ENCODE measurements around the gene FOXP1. TPM values are rescaled to one million over a fixed set of nuclear protein-coding genes. Genes with fewer than 3 reads are reported as not detected.

The FOXP1 gene
- total and polyA plus RNA-seq, 5 experiments from 2014 or later, result 280 to 443 (median 382) TPM

- H3K36me3 Mint-ChIP-seq, result peaks cover 0 to 14% (median 9%) of the 10 kb centered on the region in 3 donors
- DNase-seq (peak in 4 of 10 donors; percentile 35 to 44 (median 37)), ATAC-seq (peak; percentile 21 to 45)
- H3K4me1 Mint-ChIP-seq, result peaks cover 34 to 93% (median 78%) of the 10 kb centered on the region in 4 donors
- H3K27me3 Mint-ChIP-seq, result no peaks in the 10 kb centered on the region
- H3K4me3 Mint-ChIP-seq, result peak overlapping the region; percentile 89 to 99 (median 96)
- no peaks in the 10 kb centered on the region for H3K9me3 Mint-ChIP-seq
- POLR2A ChIA-PET, result interaction anchor here (0.6 to 2.7 kb wide), 8 partner anchors 14 to 243 kb away, joined by 3 to 9 read pairs (median 3); no protein-coding TSS in a partner anchor
- peak overlapping the region; percentile 96 to 99 (median 98) for H3K27ac Mint-ChIP-seq
Observed at GRCh38 chr3:71305231-71306206, 278.0 kb downstream of the FOXP1 start.

DNA sequence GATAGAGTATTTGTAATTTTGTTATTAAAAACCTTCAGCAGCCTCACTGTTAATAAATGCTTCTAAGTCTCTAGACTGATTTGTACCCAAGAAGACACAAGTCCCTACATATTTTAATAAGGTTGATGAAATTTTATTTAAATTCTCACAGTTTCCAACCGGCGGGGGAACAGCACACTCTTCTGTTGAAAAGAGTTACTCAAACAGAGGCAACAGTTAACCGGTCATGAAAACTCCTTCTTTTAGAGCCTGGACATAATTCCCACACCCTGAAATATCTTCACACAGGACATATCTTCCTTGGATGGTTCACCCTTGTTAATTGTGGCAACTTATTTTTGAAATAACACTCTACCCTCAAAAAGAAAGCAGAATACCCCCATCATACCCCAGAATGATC is 278.8 kb downstream of the FOXP1 start:
- H3K4me3 Mint-ChIP-seq, result peak overlapping the region; percentile 89 to 99 (median 96)
- POLR2A ChIA-PET, result interaction anchor here (0.7 to 2.7 kb wide), 6 partner anchors 16 to 202 kb away, joined by 3 to 9 read pairs (median 3); no protein-coding TSS in a partner anchor
- H3K4me1 Mint-ChIP-seq, result peaks cover 33 to 93% (median 78%) of the 10 kb centered on the region in 4 donors
- no peaks in the 10 kb centered on the region for H3K9me3 Mint-ChIP-seq
- ATAC-seq (peak; percentile 5 to 36), DNase-seq (peak in 5 of 10 donors; percentile 35 to 63 (median 54))
- peak overlapping the region; percentile 96 to 99 (median 98) for H3K27ac Mint-ChIP-seq
- H3K27me3 Mint-ChIP-seq, result no peaks in the 10 kb centered on the region
- H3K36me3 Mint-ChIP-seq, result peaks cover 4 to 14% (median 6%) of the 10 kb centered on the region in 3 donors

GRCh38 chr3:71304247-71304646 is 279.3 kb downstream of the FOXP1 start:
- Mint-ChIP-seq H3K36me3 (peaks cover 7 to 14% (median 9%) of the 10 kb centered on the region in 3 donors), H3K9me3 (no peaks in the 10 kb centered on the region), H3K27me3 (no peaks in the 10 kb centered on the region), H3K4me3 (peak overlapping the region; percentile 89 to 99 (median 96)), H3K27ac (peak overlapping the region; percentile 96 to 99 (median 98)), H3K4me1 (peaks cover 33 to 93% (median 77%) of the 10 kb centered on the region in 4 donors)
- no peak for ATAC-seq
- POLR2A ChIA-PET, result interaction anchor here (0.7 to 2.7 kb wide), 5 partner anchors 64 to 187 kb away, joined by 3 to 9 read pairs (median 3); no protein-coding TSS in a partner anchor
- no peak for DNase-seq

DNA sequence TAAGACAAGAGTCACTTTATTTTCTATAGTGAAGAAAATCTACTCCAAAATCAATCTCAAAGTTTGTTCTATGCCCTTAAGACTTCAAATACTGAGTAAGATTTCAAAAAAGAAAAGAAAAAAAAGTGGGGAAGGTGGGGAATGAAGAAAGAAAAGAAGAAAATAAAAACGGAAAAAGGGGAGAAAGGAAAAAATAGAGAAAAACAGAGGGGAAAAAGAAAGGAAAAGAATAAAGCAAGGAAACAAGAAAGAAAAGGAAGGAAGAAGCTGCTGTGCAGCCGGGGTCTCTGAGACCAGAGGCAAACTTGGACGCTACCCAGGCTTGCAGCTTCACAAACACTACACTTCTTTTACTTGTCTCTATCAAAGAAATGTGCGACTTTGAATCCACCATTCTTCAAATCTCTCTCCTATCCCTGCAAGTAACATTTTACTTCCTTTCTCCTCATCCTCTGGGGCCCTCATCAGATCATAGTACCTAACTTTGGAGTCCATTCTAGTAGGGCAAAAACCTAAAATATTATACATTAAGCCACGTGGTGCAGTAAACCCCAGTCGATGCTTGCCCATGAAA is 279.8 kb downstream of the FOXP1 start:
- H3K4me1 Mint-ChIP-seq, result peaks cover 33 to 93% (median 77%) of the 10 kb centered on the region in 4 donors
- H3K9me3 Mint-ChIP-seq, result no peaks in the 10 kb centered on the region
- H3K27ac Mint-ChIP-seq, result peak overlapping the region; percentile 96 to 99 (median 98)
- POLR2A ChIA-PET, result interaction anchor here (0.8 to 2.7 kb wide), 4 partner anchors 64 to 188 kb away, joined by 3 to 9 read pairs (median 4); no protein-coding TSS in a partner anchor
- no peaks in the 10 kb centered on the region for H3K27me3 Mint-ChIP-seq
- no peak for ATAC-seq
- H3K36me3 Mint-ChIP-seq, result peaks cover 12 to 14% (median 12%) of the 10 kb centered on the region in 3 donors
- DNase-seq, result peak in 2 of 10 donors; percentile 31 to 35
- peak overlapping the region; percentile 89 to 99 (median 96) for H3K4me3 Mint-ChIP-seq

GRCh38 chr3:71302604-71303003 is 280.9 kb downstream of the FOXP1 start:
- Mint-ChIP-seq H3K27ac (peak overlapping the region; percentile 96 to 99 (median 98)), H3K36me3 (peaks cover 14 to 23% (median 19%) of the 10 kb centered on the region in 3 donors), H3K4me3 (peak overlapping the region; percentile 89 to 99 (median 96)), H3K4me1 (peaks cover 27 to 93% (median 76%) of the 10 kb centered on the region in 4 donors), H3K27me3 (no peaks in the 10 kb centered on the region), H3K9me3 (no peaks in the 10 kb centered on the region)
- ATAC-seq (no peak), DNase-seq (no peak)
- POLR2A ChIA-PET, result interaction anchor here (0.8 to 2.1 kb wide), 3 partner anchors 141 to 238 kb away, joined by 4 to 7 read pairs (median 4); no protein-coding TSS in a partner anchor

DNA sequence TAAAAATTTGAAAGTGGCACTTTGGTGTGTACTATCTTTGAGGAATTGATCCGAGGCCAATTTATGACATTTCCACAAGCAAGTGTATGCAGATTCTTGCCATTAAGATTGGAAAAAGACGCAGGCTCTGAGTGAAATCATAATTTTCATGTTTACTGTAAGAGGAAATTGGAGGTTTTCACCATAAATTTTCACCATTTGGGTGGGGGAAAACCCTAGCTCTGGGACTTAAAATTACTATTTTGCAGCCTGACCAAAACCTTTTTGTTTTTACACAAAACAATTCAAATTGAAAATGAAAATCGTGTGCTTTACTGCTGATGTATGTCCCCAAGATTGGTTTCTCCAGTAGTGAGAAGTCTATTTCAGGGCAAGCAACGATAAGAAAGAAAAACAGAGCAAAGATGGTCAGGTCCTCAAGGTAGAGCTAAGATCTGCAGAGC is 282.6 kb downstream of the FOXP1 start:
- Mint-ChIP-seq H3K9me3 (no peaks in the 10 kb centered on the region), H3K36me3 (peaks cover 14 to 40% (median 31%) of the 10 kb centered on the region in 3 donors), H3K4me3 (peak overlapping the region; percentile 89 to 99 (median 96)), H3K27ac (peak overlapping the region; percentile 93 to 99 (median 98)), H3K4me1 (peaks cover 29 to 97% (median 80%) of the 10 kb centered on the region in 4 donors), H3K27me3 (no peaks in the 10 kb centered on the region)
- DNase-seq (no peak), ATAC-seq (peak in 1 of 2 donors; percentile 8)
- POLR2A ChIA-PET, result interaction anchor here (0.6 to 2.1 kb wide), 7 partner anchors 74 to 241 kb away, joined by 3 to 7 read pairs (median 3); no protein-coding TSS in a partner anchor

GRCh38 chr3:71299160-71299559 is 284.4 kb downstream of the FOXP1 start:
- Mint-ChIP-seq H3K27ac (peak overlapping the region; percentile 93 to 99 (median 98)), H3K9me3 (no peaks in the 10 kb centered on the region), H3K36me3 (peaks cover 0 to 54% (median 40%) of the 10 kb centered on the region in 3 donors), H3K4me3 (peak overlapping the region; percentile 48 to 99 (median 96)), H3K4me1 (peaks cover 34 to 98% (median 87%) of the 10 kb centered on the region in 4 donors), H3K27me3 (no peaks in the 10 kb centered on the region)
- DNase-seq (peak in 8 of 10 donors; percentile 52 to 80 (median 65)), ATAC-seq (peak; percentile 73 to 91)
- POLR2A ChIA-PET, result no interaction called here

- H3K27me3 Mint-ChIP-seq, result no peaks in the 10 kb centered on the region
- ATAC-seq (no peak), DNase-seq (no peak)
- H3K4me1 Mint-ChIP-seq, result peaks cover 31 to 88% (median 86%) of the 10 kb centered on the region in 4 donors
- peak overlapping the region in 4 of 10 donors; percentile 11 to 60 (median 39) for H3K4me3 Mint-ChIP-seq
- POLR2A ChIA-PET, result interaction anchor here (1.2 kb wide), 1 partner anchor 17 kb away, joined by 3 read pairs; no protein-coding TSS in a partner anchor
- peak overlapping the region; percentile 4 to 91 (median 60) for H3K27ac Mint-ChIP-seq
- H3K9me3 Mint-ChIP-seq, result no peaks in the 10 kb centered on the region
- peaks cover 0 to 80% (median 65%) of the 10 kb centered on the region in 3 donors for H3K36me3 Mint-ChIP-seq
Observed at GRCh38 chr3:71294919-71295318, 288.6 kb downstream of the FOXP1 start.

DNA sequence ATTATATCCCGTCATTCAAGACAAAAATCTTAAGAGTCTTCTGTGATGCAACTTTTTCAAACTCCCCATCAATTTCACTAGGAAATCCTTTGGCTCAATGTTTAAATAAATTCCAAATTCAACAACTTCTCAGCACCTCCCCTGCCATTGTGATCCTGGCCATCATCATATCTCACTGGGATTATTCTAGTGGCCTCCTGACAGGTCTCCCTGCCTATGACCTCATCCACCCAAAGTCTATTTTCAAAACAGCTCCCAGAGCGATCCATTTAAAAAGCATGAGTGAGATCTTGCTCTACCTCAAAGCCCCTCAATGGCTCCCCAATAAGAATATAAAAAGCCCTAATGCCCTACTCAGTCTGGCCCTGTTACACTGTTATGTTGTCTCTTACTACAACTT is 293.2 kb downstream of the FOXP1 start:
- Mint-ChIP-seq H3K36me3 (peaks cover 7 to 60% (median 43%) of the 10 kb centered on the region in 3 donors), H3K27me3 (no peaks in the 10 kb centered on the region), H3K4me3 (peak overlapping the region in 5 of 10 donors; percentile 13 to 31 (median 20)), H3K9me3 (no peaks in the 10 kb centered on the region), H3K4me1 (peaks cover 31 to 76% (median 71%) of the 10 kb centered on the region in 4 donors), H3K27ac (peak overlapping the region; percentile 19 to 90 (median 69))
- no peak for ATAC-seq
- POLR2A ChIA-PET, result interaction anchor here (1.2 kb wide), 1 partner anchor 11 kb away, joined by 3 read pairs; no protein-coding TSS in a partner anchor
- DNase-seq, result no peak

DNA sequence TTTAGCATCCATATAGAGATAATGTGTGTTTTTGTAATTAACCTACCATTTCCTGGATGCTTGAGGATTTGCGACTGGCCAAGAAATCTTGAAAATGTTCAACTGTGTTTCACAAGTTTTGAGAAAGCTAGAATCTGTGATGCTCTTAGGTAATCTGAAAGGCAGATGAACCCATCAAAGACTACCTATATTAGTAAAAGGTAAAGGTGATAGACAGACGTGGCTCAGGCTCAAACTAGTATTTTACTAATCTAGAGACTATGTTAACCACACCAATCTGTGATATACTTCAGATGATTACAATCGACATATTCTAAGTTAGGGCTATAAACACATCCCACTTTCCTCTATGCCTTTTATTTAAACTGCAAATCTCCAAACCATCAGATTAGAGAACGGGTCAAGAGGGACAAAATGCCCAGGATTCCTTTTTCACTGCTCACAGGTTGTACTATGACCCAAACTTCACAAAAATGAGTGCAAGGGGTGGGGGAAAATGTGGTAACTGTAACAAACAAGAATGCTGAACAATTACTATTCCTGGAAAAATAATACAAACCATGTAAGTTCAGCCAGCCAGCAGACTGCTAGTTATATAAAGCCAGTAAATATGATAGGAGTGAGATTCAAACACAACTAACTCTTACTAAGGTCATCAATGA is 295.1 kb downstream of the FOXP1 start:
- POLR2A ChIA-PET, result no interaction called here
- peak overlapping the region in 2 of 10 donors; percentile 26 to 28 for H3K4me3 Mint-ChIP-seq
- DNase-seq, result no peak
- peaks cover 34 to 75% (median 72%) of the 10 kb centered on the region in 4 donors for H3K4me1 Mint-ChIP-seq
- ATAC-seq, result no peak
- peak overlapping the region in 9 of 10 donors; percentile 3 to 77 (median 47) for H3K27ac Mint-ChIP-seq
- H3K9me3 Mint-ChIP-seq, result no peaks in the 10 kb centered on the region
- no peaks in the 10 kb centered on the region for H3K27me3 Mint-ChIP-seq
- H3K36me3 Mint-ChIP-seq, result peaks cover 7 to 57% (median 33%) of the 10 kb centered on the region in 3 donors

- peaks cover 7 to 52% (median 16%) of the 10 kb centered on the region in 3 donors for H3K36me3 Mint-ChIP-seq
- no peaks in the 10 kb centered on the region for H3K27me3 Mint-ChIP-seq
- no peak for DNase-seq
- peak overlapping the region in 7 of 10 donors; percentile 1 to 57 (median 35) for H3K4me3 Mint-ChIP-seq
- H3K27ac Mint-ChIP-seq, result peak overlapping the region in 7 of 10 donors; percentile 4 to 82 (median 72)
- POLR2A ChIA-PET, result no interaction called here
- H3K9me3 Mint-ChIP-seq, result no peaks in the 10 kb centered on the region
- ATAC-seq, result no peak
- H3K4me1 Mint-ChIP-seq, result peaks cover 40 to 79% (median 74%) of the 10 kb centered on the region in 4 donors
Observed at GRCh38 chr3:71285086-71285485, 298.4 kb downstream of the FOXP1 start.
